Prostate gland (tissue), 2 donors: ENCODE measurements around the gene SLC17A9.

ENCODE experiments used
- CTCF ChIP-seq, 4 experiments: fragments of 200-600 bp in 2 of 4; fragments of 450-650 bp in 2 of 4; sonication (generic) in 2 of 4; IDR thresholded peaks; 1 replicate in 3 of 4; 2 replicates in 1 of 4; pipeline ENCODE4 v1.5.1; 2016 to 2019; ENCODE audit warnings: antibody characterized with exemption in 4 of 4, mild to moderate bottlenecking in 2 of 4, moderate library complexity in 2 of 4
- POLR2A ChIP-seq: fragments of 450-650 bp; IDR thresholded peaks from one replicate; pipeline ENCODE4 v1.6.1; 2016; ENCODE audit warnings: antibody characterized with exemption, mild to moderate bottlenecking
- POLR2AphosphoS5 ChIP-seq: sonication (generic); formaldehyde crosslinking; IDR thresholded peaks from one replicate; pipeline ENCODE4 v1.6.1; 2017; ENCODE audit warnings: antibody characterized with exemption

- TF ChIP-seq CTCF (IDR thresholded peaks at IDR 0.05) (no peak), POLR2AphosphoS5 (no peak), POLR2A (no peak)
These were observed 45.0 kb downstream of the SLC17A9 start for GRCh38 chr20:62997417-62998035.
